K562 (cell line): ENCODE results near the gene KCNC3. TPM values are rescaled to one million over a fixed set of nuclear protein-coding genes. Genes with fewer than 3 reads are reported as not detected.

Source experiments
- ARHGAP35 ChIP-seq: fragments of 450-650 bp; IDR thresholded peaks from 2 replicates; pipeline ENCODE4 v1.6.1; 2018; ENCODE audit not compliant: partially characterized antibody
- BMI1 ChIP-seq: fragments of 150-350 bp; IDR thresholded peaks from 2 replicates; pipeline ENCODE4 v1.6.1; 2014; ENCODE audit warnings: low read length
- CEBPB ChIP-seq: fragments of 450-650 bp; IDR thresholded peaks from 2 replicates; pipeline ENCODE4 v1.6.1; 2016; ENCODE audit warnings: missing genetic modification characterization, missing compliant biosample characterization
- MAFG ChIP-seq: fragments of 450-650 bp; conservative IDR thresholded peaks from 2 replicates; pipeline ENCODE4 v1.6.1; 2016; ENCODE audit warnings: missing genetic modification characterization, missing compliant biosample characterization
- POLR3A ChIP-seq: IDR thresholded peaks from 2 replicates; pipeline ENCODE4 v1.6.1; 2011; ENCODE audit warnings: borderline replicate concordance, mild to moderate bottlenecking, moderate library complexity; ENCODE audit not compliant: insufficient read length, insufficient read depth; ENCODE audit errors: extremely low read depth
- RAD51 ChIP-seq: fragments of 450-650 bp; IDR thresholded peaks from 2 replicates; pipeline ENCODE4 v1.7.1; 2016; ENCODE audit warnings: low read depth, mild to moderate bottlenecking, borderline replicate concordance
- RCOR1 ChIP-seq, 2 experiments: IDR thresholded peaks; 2 replicates each; pipeline ENCODE4 v1.6.1; 2012; ENCODE audit warnings: low read depth in 2 of 2, low read length in 2 of 2, borderline replicate concordance in 1 of 2, improper control_type of control experiment in 1 of 2
- SP2 ChIP-seq: IDR thresholded peaks from 2 replicates; pipeline ENCODE4 v1.6.1; 2011; ENCODE audit warnings: mild to moderate bottlenecking, low read depth, low read length, moderate library complexity; ENCODE audit not compliant: poor library complexity, severe bottlenecking; ENCODE audit errors: extremely low read depth
- TAF1 ChIP-seq: IDR thresholded peaks from 2 replicates; pipeline ENCODE4 v1.6.1; 2011; ENCODE audit warnings: mild to moderate bottlenecking, low read length, moderate library complexity; ENCODE audit not compliant: insufficient read depth, control insufficient read depth, severe bottlenecking; ENCODE audit errors: extremely low read depth
- TAL1 ChIP-seq: fragments of 450-650 bp; IDR thresholded peaks from 2 replicates; pipeline ENCODE4 v1.6.1; 2016; ENCODE audit warnings: mild to moderate bottlenecking
- XRCC4 ChIP-seq: IDR thresholded peaks from one replicate; pipeline ENCODE4 v1.6.1; 2011; ENCODE audit not compliant: insufficient read depth, insufficient read length; ENCODE audit errors: extremely low read depth
- ZKSCAN1 ChIP-seq: fragments of 150-350 bp; IDR thresholded peaks from 2 replicates; pipeline ENCODE4 v1.6.1; 2016; ENCODE audit warnings: low read depth, low read length
- polyA plus RNA-seq, 8 experiments: library from polyadenylated mRNA; depleted of rRNA in 4 of 8; stranded (reverse) in 5 of 8; unstranded in 3 of 8; fragments of >200 nt; fragmentation: Nextera tagmentation in 2 of 8; fragmentation: Illumina TruSeq in 1 of 8; extraction: Ambion mirVana in 2 of 8; extraction: Trizol in 1 of 8; gene quantifications; 2 replicates each; pipeline versions ENCODE4 v1.2.1 to v1.2.3, GENCODE V29; 2011 to 2014; ENCODE audit warnings: inconsistent platforms in 1 of 8, missing spikeins in 1 of 8
- total RNA-seq, 7 experiments: library from RNA; depleted of rRNA in 6 of 7; stranded (reverse); fragments of >200 nt in 6 of 7; fragmentation: Illumina TruSeq in 2 of 7; extraction: Trizol in 2 of 7; gene quantifications; 2 replicates each; pipeline versions ENCODE4 v1.2.1 to v1.2.3, GENCODE V29; 2011 to 2021; ENCODE audit warnings: low replicate concordance in 1 of 7
- TF ChIP-seq, protein P1 (sequence below): fragments of 450-650 bp; IDR thresholded peaks from 2 replicates; pipeline ENCODE4 v1.6.1; 2017; ENCODE audit warnings: antibody characterized with exemption
- TF ChIP-seq, protein P2 (sequence below): fragments of 150-350 bp; IDR thresholded peaks from 2 replicates; pipeline ENCODE4 v1.6.1; 2014; ENCODE audit warnings: low read depth, mild to moderate bottlenecking, low read length, borderline replicate concordance
- TF ChIP-seq, protein P3 (sequence below), 2 experiments: fragments of 450-650 bp in 1 of 2; sonication (generic) in 1 of 2; formaldehyde crosslinking in 1 of 2; IDR thresholded peaks in 1 of 2; conservative IDR thresholded peaks in 1 of 2; 2 replicates each; pipeline versions ENCODE4 v1.6.1 to v1.8.1; 2016 to 2023; ENCODE audit warnings: mild to moderate bottlenecking in 2 of 2, moderate library complexity in 2 of 2, inconsistent platforms in 1 of 2, missing genetic modification reagents in 1 of 2
- TF ChIP-seq, protein P4 (sequence below): sonication (generic); formaldehyde crosslinking; IDR thresholded peaks from 2 replicates; pipeline ENCODE4 v1.8.0; 2022; ENCODE audit warnings: missing genetic modification reagents, mild to moderate bottlenecking, borderline replicate concordance
- TF ChIP-seq, protein P5 (sequence below): fragments of 250-450 bp; sonication (Bioruptor Pico); IDR thresholded peaks from 2 replicates; pipeline ENCODE4 v1.9.0; 2021; ENCODE audit warnings: mild to moderate bottlenecking

KCNC3 gene
- total and polyA plus RNA-seq, 9 of the 15 experiments (the other 6 are each of a cell fraction or from before 2014, with no cell fraction given) = 0.03 to 26.2 (median 2.0) TPM

DNA sequence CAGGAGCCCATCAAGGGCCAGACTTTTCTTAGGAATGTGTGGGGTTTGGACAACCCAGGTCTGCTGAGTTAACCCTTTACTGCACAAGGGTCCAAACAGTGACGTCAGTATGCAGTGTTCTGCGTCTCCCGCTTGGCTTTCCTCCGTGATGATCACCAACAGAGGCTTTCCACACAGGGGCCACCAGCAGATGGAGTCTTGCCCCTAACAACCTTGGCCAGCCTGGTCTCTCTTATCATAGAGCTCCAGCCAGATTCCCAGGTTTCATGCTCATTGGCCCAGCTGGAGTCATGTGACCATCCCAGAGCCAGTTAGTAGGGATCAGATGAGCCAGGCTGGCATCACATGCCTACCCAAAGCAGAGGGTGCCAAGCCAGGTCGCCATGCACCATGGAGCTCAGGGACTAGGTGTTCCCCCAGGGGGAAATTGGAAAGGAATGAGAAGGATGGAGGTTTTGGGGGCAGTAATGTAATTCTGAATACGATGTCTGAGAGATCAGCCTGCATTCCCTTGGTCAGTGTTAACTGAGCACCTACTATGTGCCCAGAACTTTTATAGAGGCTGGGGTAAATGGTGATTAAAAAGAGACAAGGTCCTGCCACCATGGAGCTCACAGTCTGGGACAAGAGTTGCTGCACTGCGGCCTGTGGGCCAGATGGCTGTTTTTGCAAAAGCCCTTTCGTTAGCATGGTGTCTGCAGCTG is 64.5 kb downstream of the KCNC3 start (continued):
- TF ChIP-seq SP2 = no peak
- peak in 1 of 2 experiments; percentile 79; a peak in 1 of 4 replicates for TF ChIP-seq RCOR1 (IDR thresholded peaks at IDR 0.05; ENCODE audit: borderline replicate concordance in 1 of 2, low read depth in 2 of 2, low read length in 2 of 2)
- TF ChIP-seq RAD51 = peak; percentile 92
- TF ChIP-seq ARHGAP35 = no peak
- peak; percentile 56 for TF ChIP-seq TAL1
- TF ChIP-seq XRCC4 = no peak
- TF ChIP-seq, protein P1, sequence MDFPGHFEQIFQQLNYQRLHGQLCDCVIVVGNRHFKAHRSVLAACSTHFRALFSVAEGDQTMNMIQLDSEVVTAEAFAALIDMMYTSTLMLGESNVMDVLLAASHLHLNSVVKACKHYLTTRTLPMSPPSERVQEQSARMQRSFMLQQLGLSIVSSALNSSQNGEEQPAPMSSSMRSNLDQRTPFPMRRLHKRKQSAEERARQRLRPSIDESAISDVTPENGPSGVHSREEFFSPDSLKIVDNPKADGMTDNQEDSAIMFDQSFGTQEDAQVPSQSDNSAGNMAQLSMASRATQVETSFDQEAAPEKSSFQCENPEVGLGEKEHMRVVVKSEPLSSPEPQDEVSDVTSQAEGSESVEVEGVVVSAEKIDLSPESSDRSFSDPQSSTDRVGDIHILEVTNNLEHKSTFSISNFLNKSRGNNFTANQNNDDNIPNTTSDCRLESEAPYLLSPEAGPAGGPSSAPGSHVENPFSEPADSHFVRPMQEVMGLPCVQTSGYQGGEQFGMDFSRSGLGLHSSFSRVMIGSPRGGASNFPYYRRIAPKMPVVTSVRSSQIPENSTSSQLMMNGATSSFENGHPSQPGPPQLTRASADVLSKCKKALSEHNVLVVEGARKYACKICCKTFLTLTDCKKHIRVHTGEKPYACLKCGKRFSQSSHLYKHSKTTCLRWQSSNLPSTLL = no peak
- TF ChIP-seq, protein P2, sequence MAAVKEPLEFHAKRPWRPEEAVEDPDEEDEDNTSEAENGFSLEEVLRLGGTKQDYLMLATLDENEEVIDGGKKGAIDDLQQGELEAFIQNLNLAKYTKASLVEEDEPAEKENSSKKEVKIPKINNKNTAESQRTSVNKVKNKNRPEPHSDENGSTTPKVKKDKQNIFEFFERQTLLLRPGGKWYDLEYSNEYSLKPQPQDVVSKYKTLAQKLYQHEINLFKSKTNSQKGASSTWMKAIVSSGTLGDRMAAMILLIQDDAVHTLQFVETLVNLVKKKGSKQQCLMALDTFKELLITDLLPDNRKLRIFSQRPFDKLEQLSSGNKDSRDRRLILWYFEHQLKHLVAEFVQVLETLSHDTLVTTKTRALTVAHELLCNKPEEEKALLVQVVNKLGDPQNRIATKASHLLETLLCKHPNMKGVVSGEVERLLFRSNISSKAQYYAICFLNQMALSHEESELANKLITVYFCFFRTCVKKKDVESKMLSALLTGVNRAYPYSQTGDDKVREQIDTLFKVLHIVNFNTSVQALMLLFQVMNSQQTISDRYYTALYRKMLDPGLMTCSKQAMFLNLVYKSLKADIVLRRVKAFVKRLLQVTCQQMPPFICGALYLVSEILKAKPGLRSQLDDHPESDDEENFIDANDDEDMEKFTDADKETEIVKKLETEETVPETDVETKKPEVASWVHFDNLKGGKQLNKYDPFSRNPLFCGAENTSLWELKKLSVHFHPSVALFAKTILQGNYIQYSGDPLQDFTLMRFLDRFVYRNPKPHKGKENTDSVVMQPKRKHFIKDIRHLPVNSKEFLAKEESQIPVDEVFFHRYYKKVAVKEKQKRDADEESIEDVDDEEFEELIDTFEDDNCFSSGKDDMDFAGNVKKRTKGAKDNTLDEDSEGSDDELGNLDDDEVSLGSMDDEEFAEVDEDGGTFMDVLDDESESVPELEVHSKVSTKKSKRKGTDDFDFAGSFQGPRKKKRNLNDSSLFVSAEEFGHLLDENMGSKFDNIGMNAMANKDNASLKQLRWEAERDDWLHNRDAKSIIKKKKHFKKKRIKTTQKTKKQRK = no peak
- TF ChIP-seq POLR3A = no peak
- no peak for TF ChIP-seq CEBPB (tag)
- TF ChIP-seq, protein P3, sequence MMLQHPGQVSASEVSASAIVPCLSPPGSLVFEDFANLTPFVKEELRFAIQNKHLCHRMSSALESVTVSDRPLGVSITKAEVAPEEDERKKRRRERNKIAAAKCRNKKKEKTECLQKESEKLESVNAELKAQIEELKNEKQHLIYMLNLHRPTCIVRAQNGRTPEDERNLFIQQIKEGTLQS (IDR thresholded peaks at IDR 0.05) = peak; percentile 75
- TF ChIP-seq, protein P3 (CRISPR knock-in tag; conservative IDR thresholded peaks at IDR 0.05) = no peak
- TF ChIP-seq, protein P4, sequence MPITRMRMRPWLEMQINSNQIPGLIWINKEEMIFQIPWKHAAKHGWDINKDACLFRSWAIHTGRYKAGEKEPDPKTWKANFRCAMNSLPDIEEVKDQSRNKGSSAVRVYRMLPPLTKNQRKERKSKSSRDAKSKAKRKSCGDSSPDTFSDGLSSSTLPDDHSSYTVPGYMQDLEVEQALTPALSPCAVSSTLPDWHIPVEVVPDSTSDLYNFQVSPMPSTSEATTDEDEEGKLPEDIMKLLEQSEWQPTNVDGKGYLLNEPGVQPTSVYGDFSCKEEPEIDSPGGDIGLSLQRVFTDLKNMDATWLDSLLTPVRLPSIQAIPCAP (CRISPR knock-in tag) = no peak
- TF ChIP-seq TAF1 = no peak
- no peak for TF ChIP-seq MAFG (tag)
- TF ChIP-seq, protein P5, sequence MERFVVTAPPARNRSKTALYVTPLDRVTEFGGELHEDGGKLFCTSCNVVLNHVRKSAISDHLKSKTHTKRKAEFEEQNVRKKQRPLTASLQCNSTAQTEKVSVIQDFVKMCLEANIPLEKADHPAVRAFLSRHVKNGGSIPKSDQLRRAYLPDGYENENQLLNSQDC (CRISPR knock-in tag) = no peak
- peak; percentile 51; the same call in 1 of the 2 replicates for TF ChIP-seq ZKSCAN1
- no peak for TF ChIP-seq BMI1
